Activated T-cell treated with anti-CD3 and anti-CD28 coated beads, Interleukin-2, amount 50 U/mL, for 24 hours (primary cell): Measurements from ENCODE around the gene SLC19A3.
"Not testable (repeated sequence)": the region's sequence is repeated elsewhere in the genome, so short reads cannot be mapped to it uniquely, and the experiment has no call there.

ENCODE experiments used
- DNase-seq: peaks from one replicate; pipeline ENCODE4 v3.0.0-alpha.2; 2020
- H3K27ac Mint-ChIP-seq: 2 replicates; pipeline ENCODE4 v1.8.0; 2020; ENCODE audit warnings: mild to moderate bottlenecking, mixed read lengths
- H3K27me3 Mint-ChIP-seq: 2 replicates; pipeline ENCODE4 v1.8.0; 2020; ENCODE audit warnings: mixed read lengths
- H3K36me3 Mint-ChIP-seq: 2 replicates; pipeline ENCODE4 v1.8.0; 2020; ENCODE audit warnings: low read depth, mixed read lengths
- H3K4me1 Mint-ChIP-seq: 2 replicates; pipeline ENCODE4 v1.8.0; 2020; ENCODE audit warnings: low read depth, mixed read lengths
- H3K4me3 Mint-ChIP-seq: 2 replicates; pipeline ENCODE4 v1.8.0; 2020; ENCODE audit warnings: mild to moderate bottlenecking, moderate library complexity, mixed read lengths
- H3K9me3 Mint-ChIP-seq: 2 replicates; pipeline ENCODE4 v1.8.0; 2020; ENCODE audit warnings: mixed read lengths

SLC19A3 gene

GRCh38 chr2:227720680-227721079 lies 2.9 kb upstream of the SLC19A3 start:
- Mint-ChIP-seq H3K9me3 (no peaks in the 10 kb centered on the region), H3K27ac (no peak overlapping the region), H3K4me3 (no peak overlapping the region), H3K4me1 (peaks cover 2% of the 10 kb centered on the region), H3K36me3 (no peaks in the 10 kb centered on the region), H3K27me3 (peaks cover 32% of the 10 kb centered on the region)
- DNase-seq = no peak

- H3K9me3 Mint-ChIP-seq = no peaks in the 10 kb centered on the region
- H3K4me3 Mint-ChIP-seq = no peak overlapping the region
- H3K27ac Mint-ChIP-seq = no peak overlapping the region
- no peaks in the 10 kb centered on the region for H3K36me3 Mint-ChIP-seq
- peaks cover 32% of the 10 kb centered on the region for H3K27me3 Mint-ChIP-seq
- peaks cover 2% of the 10 kb centered on the region for H3K4me1 Mint-ChIP-seq
- no peak for DNase-seq
Measured at GRCh38 chr2:227719641-227720040, 1.8 kb upstream of the SLC19A3 start.

GRCh38 chr2:227716501-227716900 lies 1.3 kb downstream of the SLC19A3 start:
- Mint-ChIP-seq H3K27ac (no peak overlapping the region), H3K9me3 (no peaks in the 10 kb centered on the region), H3K36me3 (no peaks in the 10 kb centered on the region), H3K27me3 (peaks cover 33% of the 10 kb centered on the region), H3K4me3 (no peak overlapping the region), H3K4me1 (peaks cover 2% of the 10 kb centered on the region)
- no peak for DNase-seq

GRCh38 chr2:227713291-227713690 lies 4.5 kb downstream of the SLC19A3 start:
- H3K27me3 Mint-ChIP-seq = peaks cover 30% of the 10 kb centered on the region
- H3K9me3 Mint-ChIP-seq = no peaks in the 10 kb centered on the region
- no peak for DNase-seq
- H3K4me3 Mint-ChIP-seq = no peak overlapping the region
- H3K4me1 Mint-ChIP-seq = peaks cover 2% of the 10 kb centered on the region
- H3K27ac Mint-ChIP-seq = no peak overlapping the region
- no peaks in the 10 kb centered on the region for H3K36me3 Mint-ChIP-seq

- H3K9me3 Mint-ChIP-seq = no peaks in the 10 kb centered on the region
- DNase-seq = no peak
- no peak overlapping the region for H3K27ac Mint-ChIP-seq
- peaks cover 17% of the 10 kb centered on the region for H3K27me3 Mint-ChIP-seq
- H3K4me1 Mint-ChIP-seq = no peaks in the 10 kb centered on the region
- no peaks in the 10 kb centered on the region for H3K36me3 Mint-ChIP-seq
- no peak overlapping the region for H3K4me3 Mint-ChIP-seq
Measured at GRCh38 chr2:227710986-227711385, 6.8 kb downstream of the SLC19A3 start.

GRCh38 chr2:227707390-227707789 lies 10.4 kb downstream of the SLC19A3 start:
- no peaks in the 10 kb centered on the region for H3K36me3 Mint-ChIP-seq
- peaks cover 23% of the 10 kb centered on the region for H3K27me3 Mint-ChIP-seq
- no peak overlapping the region for H3K4me3 Mint-ChIP-seq
- H3K27ac Mint-ChIP-seq = no peak overlapping the region
- no peaks in the 10 kb centered on the region for H3K9me3 Mint-ChIP-seq
- no peaks in the 10 kb centered on the region for H3K4me1 Mint-ChIP-seq
- DNase-seq = no peak

GRCh38 chr2:227706859-227707258 lies 11.0 kb downstream of the SLC19A3 start:
- no peaks in the 10 kb centered on the region for H3K36me3 Mint-ChIP-seq
- peaks cover 22% of the 10 kb centered on the region for H3K27me3 Mint-ChIP-seq
- no peak overlapping the region for H3K27ac Mint-ChIP-seq
- H3K9me3 Mint-ChIP-seq = no peaks in the 10 kb centered on the region
- no peak for DNase-seq
- H3K4me3 Mint-ChIP-seq = no peak overlapping the region
- H3K4me1 Mint-ChIP-seq = no peaks in the 10 kb centered on the region

GRCh38 chr2:227703961-227704360 lies 13.9 kb downstream of the SLC19A3 start:
- H3K36me3 Mint-ChIP-seq = no peaks in the 10 kb centered on the region
- H3K27me3 Mint-ChIP-seq = peaks cover 21% of the 10 kb centered on the region
- H3K27ac Mint-ChIP-seq = no peak overlapping the region
- no peak for DNase-seq
- H3K4me3 Mint-ChIP-seq = no peak overlapping the region
- H3K4me1 Mint-ChIP-seq = no peaks in the 10 kb centered on the region
- no peaks in the 10 kb centered on the region for H3K9me3 Mint-ChIP-seq

GRCh38 chr2:227703280-227703732 lies 14.5 kb downstream of the SLC19A3 start:
- Mint-ChIP-seq H3K4me3 (no peak overlapping the region), H3K27ac (no peak overlapping the region), H3K27me3 (peaks cover 22% of the 10 kb centered on the region), H3K36me3 (no peaks in the 10 kb centered on the region), H3K9me3 (no peaks in the 10 kb centered on the region), H3K4me1 (no peaks in the 10 kb centered on the region)
- DNase-seq = no peak

GRCh38 chr2:227701556-227701955 lies 16.3 kb downstream of the SLC19A3 start:
- Mint-ChIP-seq H3K4me3 (no peak overlapping the region), H3K4me1 (no peaks in the 10 kb centered on the region), H3K9me3 (no peaks in the 10 kb centered on the region), H3K27ac (no peak overlapping the region), H3K36me3 (no peaks in the 10 kb centered on the region), H3K27me3 (peaks cover 22% of the 10 kb centered on the region)
- no peak for DNase-seq

- Mint-ChIP-seq H3K4me1 (no peaks in the 10 kb centered on the region), H3K27ac (no peak overlapping the region), H3K4me3 (no peak overlapping the region), H3K9me3 (no peaks in the 10 kb centered on the region), H3K27me3 (peaks cover 14% of the 10 kb centered on the region), H3K36me3 (no peaks in the 10 kb centered on the region)
- no peak for DNase-seq
Measured at GRCh38 chr2:227696990-227697679, 20.7 kb downstream of the SLC19A3 start.

GRCh38 chr2:227687189-227687588 lies 30.6 kb downstream of the SLC19A3 start:
- Mint-ChIP-seq H3K9me3 (no peaks in the 10 kb centered on the region), H3K4me1 (no peaks in the 10 kb centered on the region), H3K27me3 (peaks cover 31% of the 10 kb centered on the region), H3K27ac (no peak overlapping the region), H3K36me3 (no peaks in the 10 kb centered on the region), H3K4me3 (no peak overlapping the region)
- no peak for DNase-seq

GRCh38 chr2:227684258-227684657 lies 33.6 kb downstream of the SLC19A3 start:
- H3K36me3 Mint-ChIP-seq = no peaks in the 10 kb centered on the region
- H3K9me3 Mint-ChIP-seq = no peaks in the 10 kb centered on the region
- no peaks in the 10 kb centered on the region for H3K4me1 Mint-ChIP-seq
- DNase-seq = no peak
- peaks cover 23% of the 10 kb centered on the region for H3K27me3 Mint-ChIP-seq
- no peak overlapping the region for H3K4me3 Mint-ChIP-seq
- H3K27ac Mint-ChIP-seq = no peak overlapping the region

- Mint-ChIP-seq H3K4me1 (no peaks in the 10 kb centered on the region), H3K36me3 (no peaks in the 10 kb centered on the region), H3K27ac (no peak overlapping the region), H3K9me3 (no peaks in the 10 kb centered on the region), H3K27me3 (peaks cover 13% of the 10 kb centered on the region), H3K4me3 (no peak overlapping the region)
- no peak for DNase-seq
Measured at GRCh38 chr2:227677928-227678327, 39.9 kb downstream of the SLC19A3 start.

- DNase-seq = no peak
- H3K4me1 Mint-ChIP-seq = no peaks in the 10 kb centered on the region
- peaks cover 14% of the 10 kb centered on the region for H3K27me3 Mint-ChIP-seq
- no peak overlapping the region for H3K27ac Mint-ChIP-seq
- H3K4me3 Mint-ChIP-seq = no peak overlapping the region
- no peaks in the 10 kb centered on the region for H3K9me3 Mint-ChIP-seq
- H3K36me3 Mint-ChIP-seq = no peaks in the 10 kb centered on the region
Measured at GRCh38 chr2:227674485-227674884, 43.3 kb downstream of the SLC19A3 start.

GRCh38 chr2:227673620-227674019 lies 44.2 kb downstream of the SLC19A3 start:
- not testable (repeated sequence) for H3K4me3 Mint-ChIP-seq, H3K27ac Mint-ChIP-seq, H3K36me3 Mint-ChIP-seq, H3K4me1 Mint-ChIP-seq, DNase-seq, H3K9me3 Mint-ChIP-seq
- H3K27me3 Mint-ChIP-seq = peaks cover 14% of the 10 kb centered on the region
